Stimulated activated CD8-positive, alpha-beta memory T cell treated with anti-CD3 and anti-CD28 coated beads, Interleukin-15, amount 100 ng/mL, for 4 hours (primary cell): ENCODE results near the gene IGF1R.

Source experiments
- DNase-seq, 2 donors: peaks; one replicate each; pipeline ENCODE4 v3.0.0-alpha.2; 2020; ENCODE audit warnings: low read depth in 2 of 2

IGF1R gene

DNA sequence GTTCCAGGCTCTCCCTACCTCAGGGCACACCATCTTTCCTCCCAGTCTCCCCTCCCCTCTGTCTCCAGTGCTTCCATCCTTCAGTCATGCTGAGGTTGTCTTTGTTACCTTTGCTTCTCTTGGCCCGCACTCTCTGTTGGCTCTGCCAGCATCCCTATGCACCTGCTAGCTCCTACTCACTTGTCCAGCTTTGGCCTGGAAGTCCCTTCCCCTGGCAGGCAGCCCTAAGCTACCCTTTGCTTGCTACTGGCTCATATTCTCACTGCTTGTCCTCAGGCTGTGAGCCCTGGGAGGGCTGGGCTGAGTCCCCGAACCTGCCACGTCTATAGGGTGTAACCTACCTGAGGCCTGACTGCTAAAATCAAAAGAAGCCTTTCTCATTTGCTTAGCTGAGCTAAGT, 236.6 kb downstream of the IGF1R start:
- no peak for DNase-seq

DNA sequence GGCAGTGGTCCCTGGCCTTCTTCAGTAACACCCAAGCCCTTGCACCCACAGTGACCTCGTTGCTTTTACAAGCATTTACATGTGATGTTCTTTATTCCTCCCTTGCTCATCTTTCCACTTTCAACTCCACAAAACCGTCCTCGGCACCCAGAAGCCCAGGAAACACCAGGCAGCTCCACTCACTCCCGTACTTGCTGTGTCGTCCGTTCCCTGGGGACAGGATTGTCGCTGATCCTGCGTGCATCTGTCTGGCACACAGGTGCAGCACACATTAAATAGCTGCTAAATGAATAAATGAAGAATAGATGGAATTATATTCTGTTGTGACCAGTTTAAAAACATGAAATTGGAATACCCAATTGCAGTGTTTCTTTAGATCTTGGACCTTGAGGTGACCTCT, 239.6 kb downstream of the IGF1R start:
- no peak for DNase-seq

DNA sequence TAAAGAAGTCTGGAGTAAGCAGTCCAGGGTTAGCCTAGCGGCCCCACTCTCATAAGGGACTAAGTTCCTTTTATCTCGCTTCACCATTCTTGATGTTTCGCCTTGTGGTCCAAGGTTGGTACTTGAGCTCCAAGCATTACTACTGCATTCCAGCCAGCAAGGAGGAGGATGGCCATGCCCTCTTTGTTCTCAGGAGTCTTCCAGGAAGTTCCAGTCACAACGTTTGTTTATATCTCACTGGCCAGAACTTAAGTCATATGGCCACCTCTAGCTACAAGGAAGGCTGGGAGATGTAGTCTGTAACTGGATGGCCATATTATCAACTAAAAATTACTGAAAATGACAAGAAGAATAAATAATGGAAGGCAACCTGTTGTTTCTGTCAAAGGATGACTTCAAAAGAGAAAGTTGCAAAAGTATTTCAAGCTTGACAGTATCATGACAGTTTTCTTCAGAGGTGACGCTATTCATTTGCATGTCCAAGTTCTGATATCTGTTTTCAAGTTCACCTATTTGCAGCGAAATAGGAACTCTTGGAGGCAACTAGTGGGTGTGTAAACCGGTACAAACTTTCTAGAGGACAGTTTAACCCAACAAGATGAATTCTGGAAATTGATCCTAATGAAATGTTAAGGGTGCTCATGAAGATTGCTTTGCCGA, 240.6 kb downstream of the IGF1R start:
- no peak for DNase-seq

DNA sequence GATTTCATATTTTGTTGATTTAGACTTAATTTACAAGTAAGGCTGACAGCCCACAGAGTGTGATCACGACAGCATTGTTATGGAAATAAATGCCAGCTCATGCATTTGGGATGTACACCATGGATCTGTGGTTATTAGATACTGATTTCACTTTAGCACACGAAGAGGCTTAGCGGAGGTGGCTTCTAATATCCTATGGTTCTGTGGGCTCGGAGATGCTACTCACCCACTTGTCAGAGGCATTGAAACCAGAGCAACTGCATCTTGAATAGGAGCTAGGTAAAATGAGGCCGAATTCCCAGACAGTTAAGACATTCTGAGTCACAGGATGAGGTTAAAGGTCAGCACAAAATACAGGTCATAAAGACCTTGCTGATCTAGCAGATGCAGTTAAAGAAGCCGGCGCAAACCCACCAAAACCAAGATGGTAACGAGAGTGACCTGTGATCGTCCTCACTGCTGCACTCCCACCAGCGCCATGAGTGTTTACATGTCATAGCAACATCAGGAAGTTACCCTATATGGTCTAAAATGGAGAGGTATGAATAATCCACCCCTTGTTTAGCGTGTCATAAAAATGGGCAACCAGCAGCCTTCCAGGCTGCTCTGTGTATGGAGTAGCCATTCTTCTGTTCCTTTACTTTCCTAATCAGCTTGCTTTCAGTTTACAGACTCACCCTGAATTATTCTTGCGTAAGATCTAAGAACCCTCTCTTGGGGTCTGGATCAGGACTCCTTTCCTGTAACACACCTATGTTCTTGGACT, 241.8 kb downstream of the IGF1R start:
- no peak for DNase-seq

DNA sequence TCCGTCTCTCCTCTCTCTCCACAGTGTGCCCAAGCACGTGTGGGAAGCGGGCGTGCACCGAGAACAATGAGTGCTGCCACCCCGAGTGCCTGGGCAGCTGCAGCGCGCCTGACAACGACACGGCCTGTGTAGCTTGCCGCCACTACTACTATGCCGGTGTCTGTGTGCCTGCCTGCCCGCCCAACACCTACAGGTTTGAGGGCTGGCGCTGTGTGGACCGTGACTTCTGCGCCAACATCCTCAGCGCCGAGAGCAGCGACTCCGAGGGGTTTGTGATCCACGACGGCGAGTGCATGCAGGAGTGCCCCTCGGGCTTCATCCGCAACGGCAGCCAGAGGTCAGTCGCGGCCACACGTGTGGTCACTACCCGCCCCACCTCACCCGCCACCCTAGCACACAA, 243.0 kb downstream of the IGF1R start:
- DNase-seq, result no peak

DNA sequence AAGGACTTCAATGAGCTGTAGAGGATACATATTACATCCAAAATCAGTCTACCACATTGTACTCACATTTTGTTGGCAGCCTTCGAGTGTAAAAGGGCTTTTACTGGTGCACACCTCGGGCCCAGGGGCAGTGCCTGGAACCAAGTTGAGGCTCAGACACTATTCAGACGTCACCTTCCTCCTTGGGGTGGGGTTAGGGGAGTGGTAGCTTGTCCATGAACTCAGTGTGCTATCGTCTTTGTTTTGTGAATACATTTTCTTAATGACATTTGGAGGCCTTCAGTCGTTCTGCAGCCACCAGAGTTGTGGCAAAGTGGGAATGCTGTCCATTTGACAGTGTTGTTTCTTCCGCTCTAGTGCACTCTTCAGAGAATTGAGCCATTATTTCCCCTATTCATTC, 245.1 kb downstream of the IGF1R start:
- DNase-seq, result no peak

DNA sequence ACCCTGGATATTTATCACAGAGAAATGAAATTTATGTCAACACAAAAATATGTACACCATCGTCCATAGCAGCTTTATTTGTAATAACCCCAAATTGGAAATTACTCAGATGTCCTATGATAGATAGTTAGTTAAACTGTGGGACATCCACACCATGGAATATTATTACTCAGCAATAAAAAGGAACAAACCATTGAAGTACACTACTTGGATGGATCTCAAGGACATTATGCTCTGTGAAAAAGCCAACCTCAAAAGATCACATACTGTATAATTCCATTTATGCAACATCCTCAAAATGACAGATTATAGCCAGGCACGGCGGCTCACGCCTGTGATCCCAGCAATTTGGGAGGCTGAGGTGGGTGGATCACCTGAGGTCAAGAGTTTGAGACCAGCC, 246.0 kb downstream of the IGF1R start:
- DNase-seq, result no peak

DNA sequence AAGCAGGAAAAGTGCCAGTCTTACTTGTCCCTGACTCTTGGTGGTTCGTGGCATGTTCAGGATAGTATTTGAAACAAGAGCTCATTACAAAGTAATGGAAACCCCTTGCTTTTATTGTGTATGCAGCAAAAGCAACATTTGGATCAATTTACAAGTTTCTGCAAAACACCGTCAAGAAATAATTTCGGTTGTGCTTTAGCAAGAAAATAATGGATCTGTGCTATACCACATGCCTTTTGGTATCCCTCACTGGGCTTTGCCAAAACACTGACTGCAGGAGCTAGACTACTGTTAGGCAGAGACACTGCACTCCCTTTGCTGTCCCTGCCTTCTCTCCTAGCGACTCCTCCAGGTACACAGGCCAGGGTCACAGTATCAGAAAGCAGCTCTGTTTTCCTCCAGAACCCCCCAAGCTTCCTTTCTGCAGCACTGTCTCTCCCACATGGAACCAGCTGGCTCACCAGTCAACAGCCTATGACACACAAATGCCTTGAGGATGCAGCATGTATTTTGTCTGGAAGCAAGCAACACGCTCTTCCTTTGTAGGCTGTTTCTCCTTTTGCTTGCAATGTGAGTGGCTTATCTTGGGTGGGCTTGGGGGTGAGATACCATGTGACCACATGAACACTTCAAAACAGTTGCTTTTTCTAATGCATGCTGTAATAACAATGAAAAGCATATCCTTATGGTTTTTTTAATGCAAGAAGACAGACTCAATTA, 247.8 kb downstream of the IGF1R start:
- DNase-seq, result no peak

DNA sequence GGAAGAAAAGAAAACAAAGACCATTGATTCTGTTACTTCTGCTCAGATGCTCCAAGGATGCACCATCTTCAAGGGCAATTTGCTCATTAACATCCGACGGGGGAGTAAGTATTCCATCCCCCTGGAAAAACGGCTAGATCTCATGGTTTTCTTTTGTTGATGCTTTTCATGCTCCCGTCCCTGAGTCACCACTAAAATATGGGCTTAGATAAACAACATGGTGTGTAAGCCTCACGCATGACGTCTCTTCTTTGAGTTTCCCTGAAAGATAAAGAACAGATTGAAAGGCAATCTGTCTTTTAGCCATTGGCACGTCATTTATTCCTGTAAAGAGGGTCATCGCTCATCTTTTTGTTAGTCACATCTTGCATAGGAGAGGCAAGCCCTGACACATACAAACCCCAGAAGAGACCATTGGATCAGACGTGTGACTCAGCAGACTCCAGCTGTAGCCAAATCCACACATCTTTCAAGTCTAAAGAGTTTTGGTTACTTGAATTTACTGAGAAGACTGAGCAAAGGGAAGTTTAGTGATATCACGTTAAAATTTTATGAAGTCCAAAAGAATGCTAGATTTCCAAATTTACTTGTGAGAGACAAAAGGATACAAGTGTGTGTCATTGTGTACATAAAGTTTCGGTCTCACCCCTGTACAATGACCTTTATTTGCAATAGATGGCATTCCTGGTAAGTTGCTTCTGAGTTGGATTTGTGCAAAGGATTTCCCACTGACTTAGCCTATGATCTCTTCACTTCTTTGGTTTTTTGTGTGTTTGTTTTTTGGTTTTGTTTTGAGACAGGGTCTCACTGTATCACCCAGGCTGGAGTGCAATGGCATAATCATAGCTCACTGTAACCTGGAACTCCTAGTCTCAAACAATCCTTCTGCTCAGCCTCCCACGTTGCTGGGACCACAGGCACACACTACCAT, 248.7 kb downstream of the IGF1R start:
- no peak for DNase-seq

DNA sequence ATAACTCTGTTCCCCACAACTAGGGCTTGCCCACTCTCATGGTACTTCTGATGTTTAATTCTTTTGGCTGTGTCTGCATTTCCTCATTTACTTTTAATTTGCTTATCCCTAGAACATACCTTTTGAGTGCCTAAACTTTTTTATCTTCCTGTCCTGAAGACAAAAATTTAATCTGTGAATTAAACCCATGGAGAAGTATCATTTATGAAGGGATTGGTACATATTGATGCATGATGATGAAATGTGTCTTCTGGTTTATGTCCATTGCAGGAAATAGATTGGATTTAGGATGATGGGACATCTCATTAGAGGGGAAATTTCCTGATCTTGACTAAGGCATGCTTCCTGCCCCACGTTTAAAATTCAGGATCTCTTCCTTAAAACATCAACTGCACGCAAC, 249.8 kb downstream of the IGF1R start:
- DNase-seq, result no peak

DNA sequence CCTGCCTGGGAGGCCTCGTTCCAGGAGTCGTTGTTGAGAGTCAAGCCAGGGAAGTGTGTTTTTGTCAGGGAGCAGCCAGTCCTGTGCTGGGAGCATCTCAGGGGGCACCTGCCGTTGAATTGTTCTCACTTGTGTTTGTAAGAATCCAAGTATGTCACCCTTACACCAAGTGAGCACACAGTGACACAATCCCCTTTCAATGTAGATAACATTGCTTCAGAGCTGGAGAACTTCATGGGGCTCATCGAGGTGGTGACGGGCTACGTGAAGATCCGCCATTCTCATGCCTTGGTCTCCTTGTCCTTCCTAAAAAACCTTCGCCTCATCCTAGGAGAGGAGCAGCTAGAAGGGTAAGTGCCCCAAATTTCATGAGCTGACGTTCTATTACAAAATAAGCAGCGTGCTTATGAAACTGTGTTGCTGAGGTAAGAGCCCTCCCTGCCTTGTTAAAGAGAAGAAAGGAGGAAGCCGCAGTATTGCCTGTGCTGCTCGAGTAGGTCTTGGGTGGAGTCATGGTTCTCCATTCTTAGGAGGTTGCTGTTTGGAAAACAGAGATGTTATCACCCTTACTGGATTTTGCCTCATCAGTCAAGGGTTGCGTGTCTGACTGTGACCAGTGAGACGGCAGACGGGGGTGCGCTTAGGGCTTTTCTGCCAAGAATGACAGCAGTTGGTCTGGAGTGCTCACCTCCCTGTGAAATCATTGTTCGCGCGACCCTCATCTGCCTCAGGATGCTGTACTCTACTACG, 251.1 kb downstream of the IGF1R start:
- DNase-seq, result no peak

DNA sequence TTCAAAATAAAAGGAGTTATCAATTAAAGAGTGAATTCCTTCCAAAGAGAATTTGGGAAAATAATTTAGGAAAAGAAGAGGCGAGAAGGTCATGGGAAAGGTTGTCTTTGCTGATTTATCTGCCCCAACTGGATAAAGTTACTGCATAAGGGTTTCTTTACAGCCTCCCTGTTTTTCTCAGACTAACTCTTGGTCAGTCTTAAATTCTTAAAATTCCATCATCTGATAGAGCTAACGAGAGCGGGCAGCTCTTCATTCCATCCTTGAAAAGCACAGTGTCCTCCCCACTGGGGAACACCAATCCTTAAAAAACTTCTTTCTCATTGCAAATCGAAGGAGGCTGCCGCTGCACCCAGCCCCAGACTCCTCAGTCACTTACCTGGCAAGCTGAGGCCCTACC, 252.0 kb downstream of the IGF1R start:
- DNase-seq, result no peak

DNA sequence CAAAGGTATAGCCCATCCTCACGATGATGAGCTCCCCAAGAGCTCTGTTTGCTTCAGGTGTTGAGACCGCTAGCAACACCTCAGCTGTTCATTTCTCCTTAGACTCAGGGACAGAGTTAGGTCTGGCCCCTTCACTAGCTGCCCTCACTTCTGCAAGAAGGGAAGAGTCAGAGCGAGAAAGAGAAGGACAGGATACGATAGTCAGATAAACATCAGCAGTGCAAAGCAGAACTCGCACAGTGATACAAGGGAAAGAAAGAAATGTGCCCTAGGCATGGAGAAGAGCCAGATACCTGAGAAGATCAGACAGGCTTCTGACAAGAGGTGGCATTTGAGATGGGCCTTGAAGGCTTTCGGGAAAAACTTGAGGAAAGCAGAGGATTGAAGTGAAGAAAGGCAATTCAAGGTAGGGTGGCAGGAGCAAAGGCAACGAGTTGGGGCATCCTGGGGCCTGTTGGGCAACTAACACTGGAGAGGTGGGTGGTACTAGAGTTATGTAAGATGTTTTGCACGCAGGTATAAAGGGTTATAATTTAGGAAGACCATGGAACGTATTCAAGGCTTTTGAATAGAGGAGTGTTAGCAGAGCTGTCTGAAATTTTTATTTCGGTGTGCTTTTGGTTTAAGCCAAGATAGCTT, 253.2 kb downstream of the IGF1R start:
- DNase-seq, result no peak

DNA sequence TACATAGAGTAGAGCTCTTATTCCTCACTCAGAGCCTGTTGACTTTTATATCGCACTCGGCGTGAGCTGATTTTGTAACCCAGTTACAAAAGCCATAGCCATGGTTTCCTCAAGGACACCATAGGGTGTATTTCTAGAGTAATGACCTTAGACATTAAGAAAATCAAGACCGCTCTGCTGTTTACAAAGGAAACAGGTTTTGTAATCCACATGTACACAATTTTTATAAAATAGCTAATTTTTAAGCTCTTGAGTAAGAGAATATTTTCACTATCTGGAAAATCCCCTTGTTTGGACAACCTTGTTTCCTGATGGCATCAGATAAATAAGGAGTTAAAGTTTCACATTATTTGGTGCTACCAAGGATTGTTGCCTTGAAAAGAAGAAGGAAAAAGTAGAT, 254.6 kb downstream of the IGF1R start:
- no peak for DNase-seq

DNA sequence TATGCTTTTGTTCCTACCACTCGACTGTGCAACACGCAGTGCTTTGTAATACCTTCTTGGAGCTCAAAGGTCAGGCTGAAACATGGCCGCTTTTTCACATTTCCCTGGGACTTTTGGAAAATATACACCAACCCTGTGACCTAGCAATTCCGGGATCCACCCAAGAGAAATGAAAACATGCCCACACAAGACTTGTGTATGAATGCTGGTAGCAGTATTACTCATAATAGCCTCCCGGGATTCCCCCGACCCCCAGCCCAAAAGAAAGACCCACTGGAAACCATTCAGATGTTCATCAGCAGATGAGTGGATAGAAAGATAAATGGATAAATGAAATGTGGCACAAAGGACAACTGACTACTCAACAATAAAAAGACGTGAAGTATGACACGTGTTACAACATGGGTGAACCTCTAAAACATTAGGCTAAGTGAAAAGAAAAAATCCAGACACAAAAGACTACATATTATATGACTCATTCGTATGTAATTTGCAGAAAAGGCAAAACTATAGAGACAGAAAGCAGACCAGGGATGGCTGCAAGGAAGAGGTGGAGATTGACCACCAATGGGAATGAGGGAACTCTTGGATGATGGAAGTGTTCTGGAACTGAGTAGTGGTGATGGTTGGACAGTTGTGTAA, 255.2 kb downstream of the IGF1R start:
- DNase-seq, result no peak

DNA sequence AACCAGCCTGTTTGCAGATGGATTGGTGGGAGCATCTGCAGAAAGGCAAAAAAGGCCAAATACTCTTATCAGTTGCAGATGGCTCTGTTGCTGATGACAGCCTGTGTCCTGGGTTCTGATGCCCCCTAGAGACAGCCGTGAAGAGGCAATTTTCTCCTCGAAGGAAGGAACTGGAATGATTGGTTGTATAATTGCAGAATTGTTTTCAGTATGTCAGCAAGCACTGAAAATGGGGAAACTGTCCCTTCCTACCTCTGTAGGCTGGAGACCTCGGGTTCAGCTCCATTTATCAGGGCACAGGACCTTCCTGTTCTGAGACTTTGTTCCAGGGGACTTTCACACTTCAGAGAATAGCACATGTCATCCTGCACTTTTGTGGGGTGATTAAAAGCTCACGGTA, 256.2 kb downstream of the IGF1R start:
- DNase-seq, result no peak

DNA sequence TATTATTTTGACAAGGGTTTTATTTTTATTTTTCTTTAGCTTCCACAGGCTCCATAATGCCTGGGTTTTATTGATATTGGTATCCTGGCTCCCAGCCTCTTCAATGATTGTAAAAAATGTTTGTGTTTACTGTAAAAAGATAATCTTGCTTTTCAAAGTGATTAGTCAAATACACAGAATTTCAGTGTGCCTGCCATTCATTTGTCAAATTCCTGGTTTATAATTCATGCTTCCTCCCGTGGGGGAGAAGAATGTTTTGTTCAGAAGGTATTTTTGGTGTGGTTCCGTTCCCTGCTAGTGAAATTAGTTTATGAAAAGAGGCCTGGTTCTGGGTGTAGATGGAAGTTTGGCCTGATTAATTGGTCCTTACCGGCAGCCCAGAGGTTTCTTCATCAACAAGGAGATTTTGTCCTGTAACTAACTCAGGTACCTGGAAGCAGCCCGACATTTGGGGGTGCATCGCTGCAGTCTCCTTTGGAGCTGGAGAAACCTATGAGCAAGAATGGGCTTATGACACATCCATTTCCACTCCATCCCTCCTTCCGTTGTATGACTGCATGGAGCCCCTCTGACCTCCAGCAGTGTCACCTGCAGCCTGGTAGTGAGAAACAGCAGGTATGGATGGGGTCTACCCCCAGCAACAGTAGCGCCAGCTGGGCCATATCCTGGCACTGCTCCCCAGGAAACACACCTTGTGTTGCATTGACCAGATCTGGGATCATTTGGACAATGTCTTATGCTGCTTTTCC, 257.8 kb downstream of the IGF1R start:
- DNase-seq, result no peak

DNA sequence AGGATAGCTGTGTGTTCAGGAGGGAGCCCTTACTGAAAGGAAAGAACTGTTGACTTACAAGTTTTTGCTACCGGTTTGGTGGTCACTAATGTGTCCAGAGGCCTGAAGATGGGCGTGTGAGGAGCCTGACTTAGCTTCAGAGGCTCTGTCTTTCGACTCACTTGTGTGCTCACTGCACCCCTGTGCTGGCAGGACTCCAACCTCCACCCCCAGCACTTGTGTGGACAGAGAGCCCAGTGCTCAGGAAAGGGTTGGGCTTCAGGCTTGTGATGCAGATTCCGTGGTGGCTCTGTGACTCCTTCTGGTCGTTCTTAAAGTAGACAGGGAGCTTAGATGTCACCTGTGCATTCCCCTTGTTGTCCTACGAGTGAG, 258.4 kb downstream of the IGF1R start:
- no peak for DNase-seq

DNA sequence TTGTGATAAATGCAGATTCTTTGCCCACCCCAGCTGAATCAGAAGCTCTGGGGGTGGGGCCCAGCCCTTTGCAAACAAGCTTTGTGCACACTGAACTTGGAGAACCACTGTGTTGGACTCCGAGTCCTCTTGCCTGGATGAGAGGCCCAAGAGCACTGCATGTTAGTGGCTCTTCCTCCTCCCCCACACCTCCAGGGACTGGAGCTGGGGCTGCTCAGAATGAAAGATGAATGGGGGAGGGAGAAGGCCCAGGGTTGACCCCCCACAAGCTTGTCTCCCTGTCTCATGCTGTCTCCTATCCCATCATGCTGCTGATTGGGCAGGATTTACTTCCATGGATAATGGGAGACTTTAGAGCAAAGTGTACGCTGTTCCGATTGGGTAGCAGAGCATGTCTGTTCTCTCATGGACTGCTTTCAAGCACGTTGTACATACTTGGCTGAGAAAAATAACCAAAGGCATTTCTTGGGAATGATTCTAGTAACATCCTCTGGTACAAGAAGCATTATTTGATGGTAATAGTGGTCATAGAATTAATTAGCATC, 259.7 kb downstream of the IGF1R start:
- DNase-seq, result no peak
